GM12872 (cell line): ENCODE results near the gene DLG5.

ENCODE experiments used
- CTCF ChIP-seq: IDR thresholded peaks from 3 replicates; pipeline ENCODE4 v1.5.1; 2011; ENCODE audit warnings: low read depth, mild to moderate bottlenecking, low read length, moderate library complexity; ENCODE audit not compliant: insufficient read depth

Gene DLG5

GRCh38 chr10:77862595-77862994 is 64.0 kb downstream of the DLG5 start:
- no peak for TF ChIP-seq CTCF

- no peak for TF ChIP-seq CTCF
Measured at GRCh38 chr10:77861366-77861765, 65.2 kb downstream of the DLG5 start.

- TF ChIP-seq CTCF: no peak
Measured at GRCh38 chr10:77859865-77860282, 66.7 kb downstream of the DLG5 start.

- TF ChIP-seq CTCF: no peak
Measured at GRCh38 chr10:77859200-77859864, 67.2 kb downstream of the DLG5 start.

GRCh38 chr10:77857272-77857671 is 69.3 kb downstream of the DLG5 start:
- no peak for TF ChIP-seq CTCF

- no peak for TF ChIP-seq CTCF
Measured at GRCh38 chr10:77856566-77856965, 70.0 kb downstream of the DLG5 start.

GRCh38 chr10:77855404-77856155 is 71.0 kb downstream of the DLG5 start:
- no peak for TF ChIP-seq CTCF
